H1 (cell line): ENCODE data around the gene BLCAP. TPM values are rescaled to one million over a fixed set of nuclear protein-coding genes. Genes with fewer than 3 reads are reported as not detected.

Experiments used
- CTCF ChIA-PET: fragments of 300-600 bp; sonication (Branson Sonifier 250); formaldehyde crosslinking; loops from one replicate; lab custom pipeline; 2021; ENCODE audit not compliant: partially characterized antibody; lab: Charles Lee
- POLR2A ChIA-PET: fragments of 300-600 bp; sonication (Branson Sonifier 250); formaldehyde crosslinking; loops from one replicate; lab custom pipeline; 2021; ENCODE audit warnings: inconsistent platforms; ENCODE audit not compliant: partially characterized antibody; lab: Charles Lee
- DNase-seq, 2 experiments: peaks; one replicate each; pipeline versions ENCODE4 v3.0.0 to v3.0.0-alpha.2; 2010 to 2022; ENCODE audit warnings: low spot score in 2 of 2, low read depth in 1 of 2, mixed read lengths in 1 of 2
- FAIRE-seq: peaks from 2 replicates; lab custom pipeline; 2011; peaks lifted over from hg19 to GRCh38; lab: Jason Lieb, UNC
- H2AFZ ChIP-seq: 2 replicates; pipeline ENCODE4 v1.8.1; 2012; ENCODE audit warnings: low read length, inconsistent platforms
- H2AK5ac ChIP-seq: 2 replicates; pipeline ENCODE4 v1.6.1; 2013; ENCODE audit warnings: low read depth, low read length
- H2BK120ac ChIP-seq: replicated peaks from 2 replicates; pipeline ENCODE3; 2013; ENCODE audit warnings: low read depth, low read length, inconsistent platforms
- H2BK12ac ChIP-seq: 2 replicates; pipeline ENCODE4 v1.6.1; 2013; ENCODE audit warnings: low read depth, low read length
- H2BK15ac ChIP-seq: 2 replicates; pipeline ENCODE4 v1.6.1; 2013; ENCODE audit warnings: low read length
- H2BK20ac ChIP-seq: 2 replicates; pipeline ENCODE4 v1.6.1; 2013; ENCODE audit warnings: low read length
- H2BK5ac ChIP-seq: 2 replicates; pipeline ENCODE4 v1.6.1; 2013; ENCODE audit warnings: low read depth, low read length
- H3K14ac ChIP-seq: 2 replicates; pipeline ENCODE4 v1.6.1; 2013; ENCODE audit warnings: inconsistent platforms; ENCODE audit not compliant: insufficient read length
- H3K18ac ChIP-seq: 2 replicates; pipeline ENCODE4 v1.6.1; 2013; ENCODE audit warnings: low read length; ENCODE audit errors: extremely low read depth
- H3K23ac ChIP-seq: 2 replicates; pipeline ENCODE4 v1.6.1; 2013; ENCODE audit warnings: inconsistent platforms; ENCODE audit not compliant: insufficient read length
- H3K23me2 ChIP-seq: 2 replicates; pipeline ENCODE4 v1.6.1; 2013; ENCODE audit warnings: low read depth, low read length
- H3K27ac ChIP-seq: 2 replicates; pipeline ENCODE4 v1.6.1; 2011; ENCODE audit warnings: low read depth, low read length, inconsistent platforms
- H3K27me3 ChIP-seq, 4 experiments: replicated peaks in 1 of 4; 1 replicate in 1 of 4; 2 replicates in 3 of 4; pipeline versions ENCODE4 v1.6.1 to v1.8.1; 2011 to 2013; ENCODE audit warnings: low read length in 3 of 4, mild to moderate bottlenecking in 3 of 4, inconsistent platforms in 2 of 4, mixed read lengths in 2 of 4, moderate library complexity in 1 of 4; ENCODE audit not compliant: control insufficient read depth in 3 of 4, insufficient read depth in 3 of 4; ENCODE audit errors: extremely low read depth in 1 of 4
- H3K36me3 ChIP-seq, 4 experiments: 2 replicates each; pipeline versions ENCODE4 v1.6.1 to v1.8.1; 2011 to 2013; ENCODE audit warnings: mild to moderate bottlenecking in 4 of 4, low read length in 3 of 4, moderate library complexity in 2 of 4, control low read depth in 1 of 4, inconsistent platforms in 1 of 4; ENCODE audit not compliant: insufficient read depth in 4 of 4, control insufficient read depth in 2 of 4
- H3K4ac ChIP-seq: replicated peaks from 2 replicates; pipeline ENCODE3; 2013; ENCODE audit warnings: low read length, low read depth, mixed read lengths, inconsistent platforms; ENCODE audit not compliant: insufficient read length
- H3K4me1 ChIP-seq, 4 experiments: replicated peaks in 1 of 4; 1 replicate in 1 of 4; 2 replicates in 3 of 4; pipeline versions ENCODE4 v1.6.1 to v1.8.1; 2011 to 2013; ENCODE audit warnings: low read length in 3 of 4, inconsistent platforms in 2 of 4, mixed read lengths in 1 of 4; ENCODE audit not compliant: insufficient read depth in 4 of 4, control insufficient read depth in 3 of 4
- H3K4me2 ChIP-seq, 2 experiments: 2 replicates each; pipeline versions ENCODE4 v1.6.1 to v1.8.1; 2011 to 2013; ENCODE audit warnings: low read depth in 2 of 2, low read length in 2 of 2, control low read depth in 1 of 2, inconsistent platforms in 1 of 2, mild to moderate bottlenecking in 1 of 2; ENCODE audit not compliant: insufficient read depth in 1 of 2
- H3K4me3 ChIP-seq, 4 experiments: fragments of 200-600, 300-600 bp in 1 of 4; sonication (generic), shearing (Covaris generic), sonication (Bioruptor Twin) in 1 of 4; 2 replicates each; pipeline versions ENCODE4 v1.5.1 to v1.8.1; 2011 to 2016; ENCODE audit warnings: low read length in 4 of 4, low read depth in 3 of 4, control low read depth in 2 of 4, inconsistent platforms in 2 of 4, mild to moderate bottlenecking in 2 of 4, mixed read lengths in 1 of 4, moderate library complexity in 1 of 4; ENCODE audit not compliant: insufficient read depth in 2 of 4; ENCODE audit errors: extremely low read depth in 1 of 4
- H3K56ac ChIP-seq: replicated peaks from 2 replicates; pipeline ENCODE3; 2013; ENCODE audit warnings: low read depth, mild to moderate bottlenecking, mixed read lengths, low read length, inconsistent platforms; ENCODE audit not compliant: insufficient read length
- H3K79me1 ChIP-seq: 2 replicates; pipeline ENCODE4 v1.6.1; 2013; ENCODE audit warnings: low read depth, low read length, control low read depth
- H3K79me2 ChIP-seq, 2 experiments: 2 replicates each; pipeline versions ENCODE4 v1.6.1 to v1.8.1; 2012 to 2013; ENCODE audit warnings: low read length in 2 of 2, mild to moderate bottlenecking in 2 of 2, inconsistent platforms in 1 of 2; ENCODE audit not compliant: insufficient read depth in 2 of 2, control insufficient read depth in 1 of 2
- H3K9ac ChIP-seq, 4 experiments: replicated peaks in 1 of 4; 1 replicate in 1 of 4; 2 replicates in 3 of 4; pipeline versions ENCODE4 v1.6.1 to v1.8.1; 2011 to 2013; ENCODE audit warnings: low read depth in 3 of 4, low read length in 3 of 4, control low read depth in 2 of 4, mild to moderate bottlenecking in 2 of 4, moderate library complexity in 2 of 4, inconsistent platforms in 1 of 4; ENCODE audit errors: extremely low read depth in 1 of 4
- H3K9me3 ChIP-seq, 2 experiments: 2 replicates each; pipeline versions ENCODE4 v1.6.1 to v1.8.1; 2012 to 2013; ENCODE audit warnings: mild to moderate bottlenecking in 2 of 2, moderate library complexity in 2 of 2, control low read depth in 1 of 2, inconsistent platforms in 1 of 2, low read depth in 1 of 2, low read length in 1 of 2, mixed read lengths in 1 of 2; ENCODE audit not compliant: insufficient read depth in 2 of 2
- H4K20me1 ChIP-seq, 2 experiments: replicated peaks in 1 of 2; 2 replicates each; pipeline versions ENCODE3 to v1.8.1; 2011 to 2013; ENCODE audit warnings: inconsistent platforms in 2 of 2, low read length in 2 of 2, mild to moderate bottlenecking in 1 of 2; ENCODE audit not compliant: insufficient read depth in 2 of 2, control insufficient read depth in 1 of 2
- H4K5ac ChIP-seq: 2 replicates; pipeline ENCODE4 v1.6.1; 2013; ENCODE audit warnings: low read length, low read depth, mixed read lengths, inconsistent platforms; ENCODE audit not compliant: insufficient read length
- H4K8ac ChIP-seq: 2 replicates; pipeline ENCODE4 v1.8.0; 2013; ENCODE audit warnings: mild to moderate bottlenecking, moderate library complexity, low read length, inconsistent platforms; ENCODE audit not compliant: insufficient read depth; ENCODE audit errors: extremely low read depth
- H4K91ac ChIP-seq: replicated peaks from 2 replicates; pipeline ENCODE3; 2013; ENCODE audit warnings: low read length, mixed read lengths, inconsistent platforms; ENCODE audit not compliant: insufficient read length
- CBX8 ChIP-seq: fragments of 300-800, 300-1000 bp; sonication (generic); IDR thresholded peaks from 2 replicates; pipeline ENCODE4 v1.7.1; 2016; ENCODE audit warnings: low read depth, low read length, borderline replicate concordance
- CREB1 ChIP-seq: IDR thresholded peaks from 2 replicates; pipeline ENCODE4 v1.6.1; 2012; ENCODE audit warnings: inconsistent platforms
- GTF2F1 ChIP-seq: IDR thresholded peaks from 2 replicates; pipeline ENCODE4 v1.6.1; 2012; ENCODE audit warnings: low read depth, low read length, improper control_type of control experiment, borderline replicate concordance
- JUND ChIP-seq: IDR thresholded peaks from 2 replicates; pipeline ENCODE4 v1.6.1; 2011; ENCODE audit warnings: mild to moderate bottlenecking, improper control_type of control experiment, low read length
- WGBS, 2 experiments: shearing (Covaris generic) in 1 of 2; methylation state at CpG; one replicate each; pipeline versions ENCODE4 v1.1.6 to v1.1.7; 2013 to 2015; ENCODE audit warnings: low lambda C conversion rate in 2 of 2, mixed read lengths in 2 of 2, inconsistent platforms in 1 of 2, low coverage in 1 of 2, missing lambda C conversion rate in 1 of 2; ENCODE audit not compliant: insufficient replicate concordance in 2 of 2, insufficient coverage in 1 of 2, insufficient read length in 1 of 2; ENCODE audit errors: extremely low coverage in 1 of 2, missing lambda C conversion rate in 1 of 2; 5-methylcytosine and 5-hydroxymethylcytosine counted together
- polyA plus RNA-seq, 7 experiments: library from polyadenylated mRNA; depleted of rRNA in 3 of 7; stranded (reverse) in 5 of 7; unstranded in 2 of 7; fragments of >200 nt in 5 of 7; fragments of 200-250 nt in 2 of 7; gene quantifications; 1 replicate in 5 of 7; 2 replicates in 1 of 7; 4 replicates in 1 of 7; pipeline versions ENCODE4 v1.2.1 to v1.2.3, GENCODE V29; 2011 to 2013; ENCODE audit warnings: missing spikeins in 2 of 7, mixed read lengths in 2 of 7
- total RNA-seq: library from RNA; stranded (reverse); fragmentation: NEBNext Ultra II Directional; extraction: Animal tissue kit (Norgen Biotek cat#: 25700); gene quantifications from 2 replicates; pipeline ENCODE4 v1.2.1, GENCODE V29; 2021

The BLCAP gene
- total and polyA plus RNA-seq, 2 of the 8 experiments (the other 6 are each of a cell fraction or from before 2014, with no cell fraction given), result 60.3 to 72.2 TPM

DNA sequence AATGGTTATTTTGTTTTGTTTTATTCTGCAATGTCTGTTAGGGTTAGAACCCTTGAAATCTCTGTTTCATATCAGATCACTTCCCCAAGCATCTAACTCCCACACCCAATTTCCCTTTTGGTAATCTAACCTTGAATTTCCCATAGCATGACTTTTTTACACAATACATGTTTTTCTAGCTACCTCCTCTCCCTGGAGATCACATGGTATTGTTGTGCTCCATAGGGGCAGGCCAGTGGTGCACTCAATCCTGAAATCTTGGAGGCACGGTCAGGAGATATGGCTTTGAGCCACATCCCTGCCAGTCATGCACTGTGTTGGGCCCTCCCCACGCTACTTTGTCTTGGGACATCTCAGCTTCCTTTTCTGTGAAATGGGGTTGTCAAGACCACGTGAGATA is 43.3 kb downstream of the BLCAP start:
- DNase-seq (no peak), FAIRE-seq (no peak)
- Histone ChIP-seq H3K4ac (no peak overlapping the region), H3K4me1 (peaks cover 0 to 4% (median 0%) of the 10 kb centered on the region in 4 experiments; a peak in 2 of 7 replicates), H3K9ac (no peak overlapping the region), H2AFZ (no peak overlapping the region), H2BK12ac (no peak overlapping the region), H3K27me3 (no peaks in the 10 kb centered on the region), H3K23me2 (no peaks in the 10 kb centered on the region), H3K4me2 (no peak overlapping the region), H3K56ac (no peak overlapping the region), H4K20me1 (no peaks in the 10 kb centered on the region), H3K18ac (no peak overlapping the region), H2BK15ac (no peak overlapping the region), H3K79me2 (no peaks in the 10 kb centered on the region), H4K5ac (no peak overlapping the region), H2BK120ac (no peak overlapping the region), H3K9me3 (peaks cover 0 to 6% of the 10 kb centered on the region in 2 experiments; a peak in 2 of 4 replicates), H3K27ac (no peak overlapping the region), H4K91ac (no peak overlapping the region), H3K4me3 (no peak overlapping the region), H3K23ac (no peak overlapping the region), H2AK5ac (no peak overlapping the region), H2BK20ac (no peak overlapping the region), H2BK5ac (no peak overlapping the region), H3K14ac (no peak overlapping the region), H3K36me3 (no peaks in the 10 kb centered on the region), H3K79me1 (no peaks in the 10 kb centered on the region), H4K8ac (no peak overlapping the region)
- POLR2A ChIA-PET, result interaction anchor here (1.0 kb wide), 1 partner anchor 18 kb away, joined by 4 read pairs; no protein-coding TSS in a partner anchor
- CTCF ChIA-PET, result no interaction called here
- TF ChIP-seq CREB1, result no peak
- TF ChIP-seq CBX8, result no peak
- no peak for TF ChIP-seq JUND
- no peak for TF ChIP-seq GTF2F1
- 85% methylated on average over 3 of the region's 3 CpGs; no CpG with 5 or more reads in 1 of the 2 experiments for WGBS, 2 experiments
